HepG2 (cell line): ENCODE results near the gene IFT88. TPM values are rescaled to one million over a fixed set of nuclear protein-coding genes. Genes with fewer than 3 reads are reported as not detected.

Source experiments
- ATAC-seq: fragments of 200-7000 bp; cut with Tn5 transposase; 3 replicates; pipeline ENCODE4 v1.9.1; 2020; ENCODE audit warnings: mild to moderate bottlenecking, moderate library complexity
- BruUV-seq: library from RNA; stranded (reverse); fragments of 400-500 nt; replicated peaks from 2 replicates; lab custom pipeline; 2021; lab: Mats Ljungman, UMichigan
- CTCF ChIA-PET: fragments of 300-600 bp; formaldehyde crosslinking; extraction: SDS; loops from one replicate; lab custom pipeline; 2021; ENCODE audit warnings: low total read pairs, inconsistent platforms, low intra/inter-chr PET ratio; lab: Yijun Ruan, JAX
- POLR2A ChIA-PET: fragments of 350-600 bp; sonication (Branson Sonifier 250); formaldehyde crosslinking; loops from one replicate; lab custom pipeline; 2020; ENCODE audit warnings: antibody characterized with exemption, inconsistent platforms; lab: Yijun Ruan, JAX
- DNase-seq: peaks from one replicate; pipeline ENCODE4 v3.0.0-alpha.2; 2015; ENCODE audit warnings: low spot score
- FAIRE-seq: peaks from 3 replicates; lab custom pipeline; 2011; peaks lifted over from hg19 to GRCh38; lab: Jason Lieb, UNC
- H2AFZ ChIP-seq: one replicate; pipeline ENCODE4 v1.6.1; 2011; ENCODE audit warnings: low read length, inconsistent platforms
- H3K27ac ChIP-seq: fragments of 300-600 bp; 3 replicates; pipeline ENCODE4 v1.8.0; 2011; ENCODE audit warnings: mixed run types, mild to moderate bottlenecking, mixed read lengths, low read length, inconsistent platforms; ENCODE audit not compliant: insufficient read depth; ENCODE audit errors: extremely low read length
- H3K27me3 ChIP-seq, 2 experiments: fragments of 200-600 bp in 1 of 2; 2 replicates in 1 of 2; 3 replicates in 1 of 2; pipeline versions ENCODE4 v1.6.0 to v1.8.0; 2011; ENCODE audit warnings: low read length in 2 of 2, mild to moderate bottlenecking in 2 of 2, moderate library complexity in 2 of 2, inconsistent platforms in 1 of 2; ENCODE audit not compliant: insufficient read depth in 2 of 2, control insufficient read depth in 1 of 2
- H3K36me3 ChIP-seq, 2 experiments: fragments of 200-600 bp in 1 of 2; replicated peaks in 1 of 2; 2 replicates in 1 of 2; 3 replicates in 1 of 2; pipeline versions ENCODE4 v1.5.1 to v1.8.0; 2011; ENCODE audit warnings: low read length in 2 of 2, inconsistent platforms in 1 of 2; ENCODE audit not compliant: insufficient read depth in 2 of 2, control insufficient read depth in 1 of 2
- H3K4me1 ChIP-seq: 2 replicates; pipeline ENCODE4 v1.5.1; 2012; ENCODE audit warnings: low read length, inconsistent platforms; ENCODE audit not compliant: insufficient read depth
- H3K4me2 ChIP-seq: 2 replicates; pipeline ENCODE4 v1.6.0; 2011; ENCODE audit warnings: low read depth, low read length, inconsistent platforms
- H3K4me3 ChIP-seq, 3 experiments: fragments of 200-600 bp in 1 of 3; sonication (generic), shearing (Covaris generic) in 1 of 3; replicated peaks in 1 of 3; 2 replicates each; pipeline ENCODE4 v1.5.1; 2011 to 2016; ENCODE audit warnings: low read length in 3 of 3, inconsistent platforms in 2 of 3, low read depth in 2 of 3, mild to moderate bottlenecking in 2 of 3, control low read depth in 1 of 3, mixed read lengths in 1 of 3; ENCODE audit not compliant: insufficient read depth in 1 of 3
- H3K79me2 ChIP-seq: one replicate; pipeline ENCODE4 v1.6.1; 2011; ENCODE audit warnings: low read length, inconsistent platforms; ENCODE audit not compliant: insufficient read depth
- H3K9ac ChIP-seq: 2 replicates; pipeline ENCODE4 v1.6.0; 2011; ENCODE audit warnings: mild to moderate bottlenecking, low read depth, low read length, inconsistent platforms; ENCODE audit not compliant: insufficient read depth
- H3K9me3 ChIP-seq: 2 replicates; pipeline ENCODE4 v1.5.1; 2012; ENCODE audit warnings: mild to moderate bottlenecking, low read length
- H4K20me1 ChIP-seq: 2 replicates; pipeline ENCODE4 v1.6.0; 2011; ENCODE audit warnings: inconsistent platforms, mild to moderate bottlenecking, low read length, moderate library complexity; ENCODE audit not compliant: insufficient read depth
- AGO1 ChIP-seq: fragments of 200-400 bp; formaldehyde crosslinking; IDR thresholded peaks from 2 replicates; pipeline ENCODE4 v1.6.1; 2017; ENCODE audit warnings: mild to moderate bottlenecking, low read depth, low read length, moderate library complexity; ENCODE audit not compliant: poor library complexity, severe bottlenecking
- BHLHE40 ChIP-seq: IDR thresholded peaks from 2 replicates; pipeline ENCODE4 v1.6.1; 2011; ENCODE audit warnings: low read length, improper control_type of control experiment
- RFXAP ChIP-seq: sonication (generic); formaldehyde crosslinking; IDR thresholded peaks from 2 replicates; pipeline ENCODE4 v1.4.0; 2020; ENCODE audit warnings: missing genetic modification reagents, borderline replicate concordance
- TSC22D2 ChIP-seq: sonication (generic); formaldehyde crosslinking; IDR thresholded peaks from 2 replicates; pipeline ENCODE4 v1.5.1; 2020; ENCODE audit warnings: missing genetic modification reagents, mild to moderate bottlenecking, borderline replicate concordance
- U2AF1 ChIP-seq: fragments of 200-400 bp; formaldehyde crosslinking; optimal IDR thresholded peaks from 2 replicates; pipeline ENCODE3; 2017; ENCODE audit warnings: mild to moderate bottlenecking, low read depth, low read length
- ZEB1 ChIP-seq: IDR thresholded peaks from 2 replicates; pipeline ENCODE4 v1.6.1; 2012; ENCODE audit warnings: mild to moderate bottlenecking, low read depth, inconsistent platforms; ENCODE audit not compliant: insufficient replicate concordance
- ZKSCAN8 ChIP-seq: IDR thresholded peaks from 2 replicates; pipeline ENCODE4 v1.6.1; 2016; ENCODE audit warnings: borderline replicate concordance, missing genetic modification reagents, missing compliant biosample characterization
- ZNF34 ChIP-seq: sonication (generic); formaldehyde crosslinking; IDR thresholded peaks from 2 replicates; pipeline ENCODE4 v1.4.0; 2020; ENCODE audit warnings: mild to moderate bottlenecking, missing genetic modification reagents, borderline replicate concordance
- ZNF709 ChIP-seq: sonication (generic); formaldehyde crosslinking; IDR thresholded peaks from 2 replicates; pipeline ENCODE4 v1.5.0; 2020; ENCODE audit warnings: mild to moderate bottlenecking, missing genetic modification reagents
- WGBS: methylation state at CpG from one replicate; pipeline ENCODE4 v1.1.6; 2017; ENCODE audit warnings: low lambda C conversion rate; 5-methylcytosine and 5-hydroxymethylcytosine counted together
- in situ Hi-C: cut with HindIII; loops from 2 replicates; pipeline ENCODE4 v1.10.0; 2017; ENCODE audit warnings: low pct_unique_long_range_greater_than_20kb; ENCODE audit not compliant: extremely low pct_ligation_motif_present
- intact Hi-C: fragments of 100-400 bp; cut with micrococcal nuclease; formaldehyde crosslinking; loops from one replicate; pipeline ENCODE4 v1.10.0; 2022; ENCODE audit not compliant: unreplicated experiment
- polyA plus RNA-seq, 8 experiments: library from polyadenylated mRNA; depleted of rRNA in 3 of 8; stranded (reverse) in 7 of 8; unstranded in 1 of 8; fragments of >200 nt; fragmentation: Illumina TruSeq in 4 of 8; extraction: Trizol in 4 of 8; gene quantifications; 2 replicates each; pipeline versions ENCODE4 v1.2.1 to v1.2.3, GENCODE V29; 2011 to 2016; ENCODE audit warnings: low read depth in 4 of 8, missing spikeins in 1 of 8, mixed read lengths in 1 of 8; ENCODE audit not compliant: insufficient read depth in 1 of 8
- total RNA-seq, 5 experiments: library from RNA; depleted of rRNA; stranded (reverse); fragments of >200 nt; fragmentation: Illumina TruSeq; extraction: Trizol; gene quantifications; 2 replicates each; pipeline ENCODE4 v1.2.3, GENCODE V29; 2016; ENCODE audit warnings: low read depth in 1 of 5
- TF ChIP-seq, protein P1 (sequence below): fragments of 450-650 bp; IDR thresholded peaks from 2 replicates; pipeline ENCODE4 v1.6.1; 2016
- TF ChIP-seq, protein P2 (sequence below): sonication (generic); formaldehyde crosslinking; IDR thresholded peaks from 2 replicates; pipeline ENCODE4 v1.9.0; 2021; ENCODE audit warnings: missing genetic modification reagents, borderline replicate concordance
- TF ChIP-seq, protein P3 (sequence below): sonication (generic); formaldehyde crosslinking; IDR thresholded peaks from 2 replicates; pipeline ENCODE4 v1.5.0; 2020; ENCODE audit warnings: missing genetic modification reagents

IFT88 gene
- total and polyA plus RNA-seq, 2 of the 13 experiments (the other 11 are each of a cell fraction or from before 2014, with no cell fraction given) = 8.4 to 19.9 TPM

- no peaks in the 10 kb centered on the region for H3K4me1 ChIP-seq
- in situ Hi-C loops (no loop called here), intact Hi-C loops (no loop called here)
- BruUV-seq = no TSS peak
- POLR2A ChIA-PET = no interaction called here
- H4K20me1 ChIP-seq = no peaks in the 10 kb centered on the region
- ATAC-seq (no peak), FAIRE-seq (no peak), DNase-seq (no peak)
- H3K27ac ChIP-seq = no peak overlapping the region
- H2AFZ ChIP-seq = no peak overlapping the region
- no peaks in the 10 kb centered on the region for H3K27me3 ChIP-seq
- CTCF ChIA-PET = no interaction called here
- no peak for TF ChIP-seq U2AF1
- TF ChIP-seq ZKSCAN8 (CRISPR knock-in tag) = no peak
- H3K9me3 ChIP-seq = no peaks in the 10 kb centered on the region
- 95% methylated on average over 4 of the region's 4 CpGs for WGBS
- no peak overlapping the region for H3K9ac ChIP-seq
- H3K4me2 ChIP-seq = no peak overlapping the region
- H3K79me2 ChIP-seq = no peaks in the 10 kb centered on the region
- H3K36me3 ChIP-seq = no peaks in the 10 kb centered on the region
- H3K4me3 ChIP-seq = no peak overlapping the region
These were observed 117.1 kb downstream of the IFT88 start for GRCh38 chr13:20684041-20684440.

DNA sequence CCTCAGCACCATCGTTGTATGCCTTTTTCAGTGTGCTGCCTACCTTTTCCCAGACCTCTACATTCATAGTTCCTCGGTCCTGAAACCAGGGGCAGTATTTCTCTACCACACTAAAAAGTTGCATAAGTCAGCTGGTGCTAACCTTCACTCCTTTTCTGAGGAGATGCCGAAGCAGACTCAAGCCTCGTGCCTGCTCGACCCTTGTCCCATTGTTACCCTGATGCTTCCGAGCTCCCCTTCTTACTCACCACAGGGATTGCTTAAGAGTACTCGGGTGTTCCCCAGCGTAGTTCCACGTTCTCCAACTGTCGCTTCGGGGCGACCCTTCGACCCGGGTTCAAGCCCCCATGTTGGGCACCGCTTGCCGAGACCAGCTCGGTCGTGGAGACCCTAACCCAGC, 117.6 kb downstream of the IFT88 start:
- CTCF ChIA-PET = no interaction called here
- Histone ChIP-seq H2AFZ (no peak overlapping the region), H4K20me1 (no peaks in the 10 kb centered on the region), H3K4me2 (no peak overlapping the region), H3K4me1 (no peaks in the 10 kb centered on the region), H3K79me2 (no peaks in the 10 kb centered on the region), H3K9ac (no peak overlapping the region), H3K27ac (no peak overlapping the region), H3K27me3 (no peaks in the 10 kb centered on the region), H3K9me3 (no peaks in the 10 kb centered on the region), H3K36me3 (no peaks in the 10 kb centered on the region), H3K4me3 (no peak overlapping the region)
- BruUV-seq = no TSS peak
- intact Hi-C loops (no loop called here), in situ Hi-C loops (no loop called here)
- POLR2A ChIA-PET = no interaction called here
- DNase-seq = no peak
- no peak for ATAC-seq
- WGBS = 92% methylated on average over 17 of the region's 18 CpGs
- FAIRE-seq = no peak
- TF ChIP-seq, protein P1, sequence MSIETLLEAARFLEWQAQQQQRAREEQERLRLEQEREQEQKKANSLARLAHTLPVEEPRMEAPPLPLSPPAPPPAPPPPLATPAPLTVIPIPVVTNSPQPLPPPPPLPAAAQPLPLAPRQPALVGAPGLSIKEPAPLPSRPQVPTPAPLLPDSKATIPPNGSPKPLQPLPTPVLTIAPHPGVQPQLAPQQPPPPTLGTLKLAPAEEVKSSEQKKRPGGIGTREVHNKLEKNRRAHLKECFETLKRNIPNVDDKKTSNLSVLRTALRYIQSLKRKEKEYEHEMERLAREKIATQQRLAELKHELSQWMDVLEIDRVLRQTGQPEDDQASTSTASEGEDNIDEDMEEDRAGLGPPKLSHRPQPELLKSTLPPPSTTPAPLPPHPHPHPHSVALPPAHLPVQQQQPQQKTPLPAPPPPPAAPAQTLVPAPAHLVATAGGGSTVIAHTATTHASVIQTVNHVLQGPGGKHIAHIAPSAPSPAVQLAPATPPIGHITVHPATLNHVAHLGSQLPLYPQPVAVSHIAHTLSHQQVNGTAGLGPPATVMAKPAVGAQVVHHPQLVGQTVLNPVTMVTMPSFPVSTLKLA = no peak
- TF ChIP-seq RFXAP (CRISPR knock-in tag) (no peak), ZNF34 (CRISPR knock-in tag) (no peak), BHLHE40 (no peak), AGO1 (no peak), TSC22D2 (CRISPR knock-in tag) (no peak), ZNF709 (CRISPR knock-in tag) (no peak), ZEB1 (no peak)
- TF ChIP-seq, protein P2, sequence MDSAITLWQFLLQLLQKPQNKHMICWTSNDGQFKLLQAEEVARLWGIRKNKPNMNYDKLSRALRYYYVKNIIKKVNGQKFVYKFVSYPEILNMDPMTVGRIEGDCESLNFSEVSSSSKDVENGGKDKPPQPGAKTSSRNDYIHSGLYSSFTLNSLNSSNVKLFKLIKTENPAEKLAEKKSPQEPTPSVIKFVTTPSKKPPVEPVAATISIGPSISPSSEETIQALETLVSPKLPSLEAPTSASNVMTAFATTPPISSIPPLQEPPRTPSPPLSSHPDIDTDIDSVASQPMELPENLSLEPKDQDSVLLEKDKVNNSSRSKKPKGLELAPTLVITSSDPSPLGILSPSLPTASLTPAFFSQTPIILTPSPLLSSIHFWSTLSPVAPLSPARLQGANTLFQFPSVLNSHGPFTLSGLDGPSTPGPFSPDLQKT = no peak
- TF ChIP-seq, protein P3, sequence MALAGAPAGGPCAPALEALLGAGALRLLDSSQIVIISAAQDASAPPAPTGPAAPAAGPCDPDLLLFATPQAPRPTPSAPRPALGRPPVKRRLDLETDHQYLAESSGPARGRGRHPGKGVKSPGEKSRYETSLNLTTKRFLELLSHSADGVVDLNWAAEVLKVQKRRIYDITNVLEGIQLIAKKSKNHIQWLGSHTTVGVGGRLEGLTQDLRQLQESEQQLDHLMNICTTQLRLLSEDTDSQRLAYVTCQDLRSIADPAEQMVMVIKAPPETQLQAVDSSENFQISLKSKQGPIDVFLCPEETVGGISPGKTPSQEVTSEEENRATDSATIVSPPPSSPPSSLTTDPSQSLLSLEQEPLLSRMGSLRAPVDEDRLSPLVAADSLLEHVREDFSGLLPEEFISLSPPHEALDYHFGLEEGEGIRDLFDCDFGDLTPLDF (CRISPR knock-in tag) = no peak
